Lung (tissue), 12 donors: ENCODE data around the gene TTYH2. TPM values are rescaled to one million over a fixed set of nuclear protein-coding genes. Genes with fewer than 3 reads are reported as not detected.

ENCODE experiments used
- ATAC-seq: fragments of 200-7000 bp; cut with Tn5 transposase; one replicate; pipeline ENCODE4 v1.9.1; 2020; ENCODE audit warnings: moderate number of reproducible peaks; ENCODE audit not compliant: insufficient read depth, low FRiP score
- DNase-seq, 3 donors: peaks; one replicate each; pipeline ENCODE4 v3.0.0-alpha.2; 2013 to 2017
- H3K27ac ChIP-seq, 2 donors: one replicate each; pipeline ENCODE4 v1.5.1; 2013; ENCODE audit warnings: mild to moderate bottlenecking in 2 of 2, moderate library complexity in 2 of 2, control low read depth in 1 of 2, inconsistent platforms in 1 of 2, low read depth in 1 of 2, low read length in 1 of 2
- H3K27me3 ChIP-seq, 3 donors: one replicate each; pipeline ENCODE4 v1.5.1; 2013; ENCODE audit warnings: low read length in 2 of 3; ENCODE audit not compliant: control insufficient read depth in 3 of 3, insufficient read depth in 3 of 3
- H3K36me3 ChIP-seq, 4 donors: one replicate each; pipeline ENCODE4 v1.5.1; 2013; ENCODE audit warnings: low read length in 4 of 4, mild to moderate bottlenecking in 1 of 4, moderate library complexity in 1 of 4; ENCODE audit not compliant: control insufficient read depth in 4 of 4, insufficient read depth in 4 of 4
- H3K4me1 ChIP-seq, 5 donors: one replicate each; pipeline ENCODE4 v1.5.1; 2013; ENCODE audit warnings: low read length in 5 of 5, mild to moderate bottlenecking in 2 of 5, moderate library complexity in 1 of 5; ENCODE audit not compliant: control insufficient read depth in 5 of 5, insufficient read depth in 5 of 5
- H3K4me3 ChIP-seq: one replicate; pipeline ENCODE4 v1.5.1; 2013; ENCODE audit warnings: mild to moderate bottlenecking, control low read depth, moderate library complexity
- H3K9ac ChIP-seq, 2 donors: one replicate each; pipeline ENCODE4 v1.5.1; 2013; ENCODE audit warnings: low read length in 2 of 2, control low read depth in 1 of 2; ENCODE audit not compliant: insufficient read depth in 1 of 2
- H3K9me3 ChIP-seq, 4 donors: one replicate each; pipeline ENCODE4 v1.5.1; 2013; ENCODE audit warnings: low read length in 3 of 4, mild to moderate bottlenecking in 1 of 4, moderate library complexity in 1 of 4; ENCODE audit not compliant: control insufficient read depth in 4 of 4, insufficient read depth in 3 of 4
- CTCF ChIP-seq: IDR thresholded peaks from 2 replicates; pipeline ENCODE4 v1.5.1; 2012; ENCODE audit warnings: mild to moderate bottlenecking; ENCODE audit errors: control extremely low read depth, extremely low read depth
- WGBS, 2 donors: extraction: QIAGEN DNeasy Blood & Tissue Kit; methylation state at CpG; one replicate each; pipeline ENCODE4 v1.1.7; 2013; 5-methylcytosine and 5-hydroxymethylcytosine counted together
- polyA plus RNA-seq, 2 donors: library from polyadenylated mRNA; stranded (reverse); fragments of 200-250 nt; gene quantifications; one replicate each; pipeline ENCODE4 v1.2.1, GENCODE V29; 2013
- total RNA-seq, 2 donors: library from RNA; depleted of rRNA in 1 of 2; stranded (reverse); fragments of >200 nt in 1 of 2; gene quantifications; one replicate each; pipeline ENCODE4 v1.2.1, GENCODE V29; 2014 to 2021
- donor health status: control.
- donor health status: control.
- donor health status: Bipolar disorder and iron deficiency.
- donor health status: healthy.
- donor health status: DM: yes; HTN: yes; CAD: no.

Gene TTYH2
- total and polyA plus RNA-seq, 4 donors: 2.3 to 10.6 (median 5.4) TPM

- no peak overlapping the region for H3K4me3 ChIP-seq
- no peaks in the 10 kb centered on the region for H3K9me3 ChIP-seq
- DNase-seq: no peak
- H3K36me3 ChIP-seq: peaks cover 0 to 1% (median 0%) of the 10 kb centered on the region in 4 donors
- H3K27ac ChIP-seq: no peak overlapping the region
- TF ChIP-seq CTCF: no peak
- 64 to 95% methylated on average over 2 of the region's 2 CpGs for WGBS, 2 donors
- H3K27me3 ChIP-seq: no peaks in the 10 kb centered on the region
- ATAC-seq: no peak
- H3K9ac ChIP-seq: no peak overlapping the region
- H3K4me1 ChIP-seq: peaks cover 0 to 23% (median 5%) of the 10 kb centered on the region in 5 donors
Observed at GRCh38 chr17:74241847-74242246, 28.5 kb downstream of the TTYH2 start.

- Histone ChIP-seq H3K4me3 (no peak overlapping the region), H3K4me1 (peaks cover 0 to 23% (median 5%) of the 10 kb centered on the region in 5 donors), H3K36me3 (peaks cover 0 to 1% (median 0%) of the 10 kb centered on the region in 4 donors), H3K27me3 (no peaks in the 10 kb centered on the region), H3K9me3 (no peaks in the 10 kb centered on the region), H3K9ac (no peak overlapping the region), H3K27ac (no peak overlapping the region)
- 79 to 80% methylated on average over 13 of the region's 13 CpGs for WGBS, 2 donors
- ATAC-seq: no peak
- peak in 1 of 3 donors; percentile 31 for DNase-seq
- TF ChIP-seq CTCF: no peak
Observed at GRCh38 chr17:74243013-74243755, 29.8 kb downstream of the TTYH2 start.

- Histone ChIP-seq H3K27me3 (no peaks in the 10 kb centered on the region), H3K27ac (no peak overlapping the region), H3K36me3 (peaks cover 0 to 1% (median 0%) of the 10 kb centered on the region in 4 donors), H3K4me3 (no peak overlapping the region), H3K9ac (no peak overlapping the region), H3K9me3 (no peaks in the 10 kb centered on the region), H3K4me1 (peaks cover 0 to 23% (median 5%) of the 10 kb centered on the region in 5 donors)
- WGBS, 2 donors: 87 to 89% methylated on average over 10 of the region's 10 CpGs
- no peak for TF ChIP-seq CTCF
- ATAC-seq (no peak), DNase-seq (no peak)
Observed at GRCh38 chr17:74244128-74244527, 30.8 kb downstream of the TTYH2 start.
